ENCODE data around the gene IL24.

Gene IL24

DNA sequence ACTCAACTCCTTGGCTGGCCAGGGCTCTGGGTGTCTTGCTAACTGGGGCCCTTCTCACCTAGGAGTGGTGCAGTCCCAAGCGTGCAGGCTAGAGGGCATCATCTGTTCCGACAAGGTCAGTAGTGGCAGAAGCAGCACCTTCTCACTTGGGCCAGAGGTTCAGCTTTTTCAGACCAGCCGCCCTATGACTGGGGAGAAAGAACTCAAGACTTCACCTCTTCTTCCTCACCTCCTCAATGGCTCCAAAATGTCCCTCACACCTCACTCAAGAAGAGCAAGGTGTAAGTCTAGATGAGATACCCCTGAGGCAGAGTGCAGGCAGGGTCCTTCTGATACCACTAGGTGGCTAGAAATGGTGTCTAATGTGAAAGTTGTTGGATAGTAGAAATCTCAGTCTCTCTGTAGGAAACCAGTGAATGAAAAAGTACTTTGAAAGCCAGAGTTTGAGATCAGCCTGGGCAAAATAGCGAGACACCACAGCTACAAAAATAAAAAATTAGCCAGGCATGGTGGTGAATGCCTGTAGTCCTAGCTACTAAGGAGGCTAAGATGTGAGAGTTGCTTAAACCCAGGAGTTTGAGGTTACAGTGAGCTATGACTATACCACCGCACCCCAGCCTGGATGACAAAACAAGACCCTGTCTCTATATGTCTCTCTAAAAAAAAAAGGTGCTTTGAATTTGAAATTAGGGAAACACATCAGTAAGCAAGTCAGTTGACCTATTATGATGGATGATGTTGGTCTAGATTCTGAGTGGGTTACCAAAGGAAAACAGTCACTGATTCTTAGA is 40.4 kb upstream of the IL24 start:
- TF ChIP-seq, protein P1, sequence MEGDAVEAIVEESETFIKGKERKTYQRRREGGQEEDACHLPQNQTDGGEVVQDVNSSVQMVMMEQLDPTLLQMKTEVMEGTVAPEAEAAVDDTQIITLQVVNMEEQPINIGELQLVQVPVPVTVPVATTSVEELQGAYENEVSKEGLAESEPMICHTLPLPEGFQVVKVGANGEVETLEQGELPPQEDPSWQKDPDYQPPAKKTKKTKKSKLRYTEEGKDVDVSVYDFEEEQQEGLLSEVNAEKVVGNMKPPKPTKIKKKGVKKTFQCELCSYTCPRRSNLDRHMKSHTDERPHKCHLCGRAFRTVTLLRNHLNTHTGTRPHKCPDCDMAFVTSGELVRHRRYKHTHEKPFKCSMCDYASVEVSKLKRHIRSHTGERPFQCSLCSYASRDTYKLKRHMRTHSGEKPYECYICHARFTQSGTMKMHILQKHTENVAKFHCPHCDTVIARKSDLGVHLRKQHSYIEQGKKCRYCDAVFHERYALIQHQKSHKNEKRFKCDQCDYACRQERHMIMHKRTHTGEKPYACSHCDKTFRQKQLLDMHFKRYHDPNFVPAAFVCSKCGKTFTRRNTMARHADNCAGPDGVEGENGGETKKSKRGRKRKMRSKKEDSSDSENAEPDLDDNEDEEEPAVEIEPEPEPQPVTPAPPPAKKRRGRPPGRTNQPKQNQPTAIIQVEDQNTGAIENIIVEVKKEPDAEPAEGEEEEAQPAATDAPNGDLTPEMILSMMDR (IDR thresholded peaks at IDR 0.05; ENCODE audit: insufficient read depth, low read depth, low read length, missing control alignments): peak; percentile 39
- peak; percentile 39 for DNase-seq (ENCODE audit: low read depth)

DNA sequence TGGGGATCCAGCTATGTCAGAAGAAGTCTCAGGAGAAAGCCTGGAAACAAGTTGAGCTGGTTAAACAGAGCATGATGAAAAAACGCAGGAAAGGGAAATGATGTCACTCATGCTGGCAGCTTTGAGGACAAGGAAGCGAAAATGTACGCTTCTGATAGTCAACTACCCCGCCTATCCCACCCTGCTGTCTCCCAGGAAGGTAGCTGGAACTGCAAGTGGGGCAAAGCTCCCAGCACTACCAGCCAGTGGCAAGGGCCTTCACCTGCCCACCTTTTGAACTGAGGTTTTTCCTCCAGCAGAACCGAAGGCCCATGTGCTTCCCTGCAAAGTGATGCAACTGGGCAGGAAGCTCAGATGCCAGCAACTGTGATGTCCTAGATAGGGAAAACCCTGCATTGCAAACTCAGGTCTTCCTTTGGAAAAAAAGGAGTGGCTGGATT is 38.1 kb upstream of the IL24 start:
- TF ChIP-seq, protein P1 (IDR thresholded peaks at IDR 0.05; ENCODE audit: insufficient read depth, low read depth, low read length, missing control alignments): no peak
- DNase-seq (ENCODE audit: low read depth): no peak
- H3K4me3 ChIP-seq (ENCODE audit: low read depth, low read length): no peak overlapping the region

More for the DNA sequence above, 40.4 kb upstream of the IL24 start:
- H3K4me3 ChIP-seq (ENCODE audit: low read depth, low read length): no peak overlapping the region

DNA sequence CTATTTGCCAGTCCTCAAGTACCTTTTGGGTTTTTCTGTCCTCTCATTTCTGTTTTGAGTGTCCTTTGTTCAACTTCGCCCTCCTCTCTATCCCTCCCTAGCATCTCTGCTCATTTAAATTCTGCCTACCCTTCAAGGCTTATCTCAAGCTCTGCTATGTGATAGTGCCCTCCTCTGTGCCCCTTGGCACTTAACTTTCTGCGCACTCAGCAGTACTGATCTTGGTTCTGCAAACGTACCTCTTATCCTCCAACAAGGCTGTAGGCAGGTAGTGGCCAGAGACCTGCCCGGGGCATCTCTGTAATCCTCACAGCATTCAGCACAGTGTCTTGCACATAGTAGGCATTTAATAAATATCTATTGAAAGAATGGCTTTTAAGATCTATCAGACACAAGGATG is 37.1 kb upstream of the IL24 start:
- H3K4me3 ChIP-seq (ENCODE audit: low read depth, low read length): no peak overlapping the region
- TF ChIP-seq, protein P1 (IDR thresholded peaks at IDR 0.05; ENCODE audit: insufficient read depth, low read depth, low read length, missing control alignments): no peak
- no peak for DNase-seq (ENCODE audit: low read depth)

DNA sequence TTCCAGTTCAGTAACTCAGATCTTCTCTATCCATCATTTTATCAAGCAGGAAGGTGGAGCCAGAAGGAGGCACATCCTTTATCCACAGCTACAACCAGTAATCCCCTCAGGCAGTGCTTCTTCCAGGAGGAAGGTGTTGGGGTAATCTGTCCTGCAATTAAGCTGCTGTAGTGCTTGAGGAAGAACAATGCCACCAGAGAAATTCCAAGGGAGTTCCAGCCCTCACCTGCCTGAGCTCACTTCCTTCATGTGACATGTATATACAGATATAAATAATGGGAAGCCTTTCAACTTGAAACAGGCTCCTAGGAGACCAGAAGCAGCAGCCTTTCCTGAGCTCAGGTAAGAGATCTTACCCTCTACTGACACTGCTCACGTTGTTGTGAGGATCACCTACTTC is 34.0 kb upstream of the IL24 start:
- TF ChIP-seq, protein P1 (IDR thresholded peaks at IDR 0.05; ENCODE audit: insufficient read depth, low read depth, low read length, missing control alignments): no peak
- DNase-seq (ENCODE audit: low read depth): no peak

DNA sequence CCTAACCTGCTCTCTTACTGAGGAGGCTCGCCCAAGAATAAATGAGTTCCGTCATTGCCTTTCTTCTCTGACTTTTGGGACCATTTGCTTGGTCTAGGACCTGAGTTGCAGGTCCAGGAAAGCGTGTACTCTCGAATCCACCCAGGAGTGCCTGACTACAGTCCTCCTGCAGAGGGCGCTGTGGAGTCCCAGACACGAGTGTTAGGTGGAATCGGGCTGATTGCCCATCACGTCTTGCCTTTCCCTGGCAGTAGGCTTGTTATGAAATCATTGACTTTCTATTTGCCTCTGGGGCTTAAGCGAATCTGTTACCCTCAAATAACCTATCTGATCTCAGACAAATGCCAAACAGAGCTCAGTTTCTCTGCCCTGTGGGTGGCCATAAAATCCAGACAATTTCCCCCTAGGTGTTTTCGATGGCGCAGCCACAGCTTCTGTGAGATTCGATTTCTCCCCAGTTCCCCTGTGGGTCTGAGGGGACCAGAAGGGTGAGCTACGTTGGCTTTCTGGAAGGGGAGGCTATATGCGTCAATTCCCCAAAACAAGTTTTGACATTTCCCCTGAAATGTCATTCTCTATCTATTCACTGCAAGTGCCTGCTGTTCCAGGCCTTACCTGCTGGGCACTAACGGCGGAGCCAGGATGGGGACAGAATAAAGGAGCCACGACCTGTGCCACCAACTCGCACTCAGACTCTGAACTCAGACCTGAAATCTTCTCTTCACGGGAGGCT is 32.1 kb upstream of the IL24 start, which contains the start of gene IL20:
Gene IL20, plus strand, starts transcription at position 685 of the 733 bp plus-strand sequence. CDS start 230 bp downstream, outside the sequence.
- TF ChIP-seq, protein P1 (IDR thresholded peaks at IDR 0.05; ENCODE audit: insufficient read depth, low read depth, low read length, missing control alignments): peak; percentile 93
- peak; percentile 73 for DNase-seq (ENCODE audit: low read depth)
- H3K4me3 ChIP-seq (ENCODE audit: low read depth, low read length): no peak within 1 kb of the TSS

More for the DNA sequence above, 34.0 kb upstream of the IL24 start:
- H3K4me3 ChIP-seq (ENCODE audit: low read depth, low read length): no peak overlapping the region

DNA sequence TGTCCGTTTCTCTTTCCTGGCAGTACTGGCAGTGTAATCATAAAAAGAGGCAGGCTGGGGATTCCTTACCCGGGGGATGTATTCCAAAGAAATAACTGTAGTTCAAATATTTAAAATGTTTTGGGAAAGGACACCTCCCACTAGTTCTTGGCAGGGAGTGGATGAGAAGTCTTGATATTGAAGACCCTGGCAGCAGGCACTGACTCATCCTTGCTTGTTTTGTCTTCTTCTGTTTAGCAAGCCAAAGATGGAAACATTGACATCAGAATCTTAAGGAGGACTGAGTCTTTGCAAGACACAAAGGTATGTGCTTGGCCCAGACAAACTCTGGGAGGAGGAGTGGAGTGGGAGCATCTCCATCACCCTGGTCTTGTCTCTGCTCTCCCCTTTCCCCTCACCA is 31.2 kb upstream of the IL24 start:
- no peak for DNase-seq (ENCODE audit: low read depth)
- TF ChIP-seq, protein P1 (IDR thresholded peaks at IDR 0.05; ENCODE audit: insufficient read depth, low read depth, low read length, missing control alignments): no peak
- H3K4me3 ChIP-seq (ENCODE audit: low read depth, low read length): no peak overlapping the region
